Measurements from ENCODE around the gene TLE3.

DNA sequence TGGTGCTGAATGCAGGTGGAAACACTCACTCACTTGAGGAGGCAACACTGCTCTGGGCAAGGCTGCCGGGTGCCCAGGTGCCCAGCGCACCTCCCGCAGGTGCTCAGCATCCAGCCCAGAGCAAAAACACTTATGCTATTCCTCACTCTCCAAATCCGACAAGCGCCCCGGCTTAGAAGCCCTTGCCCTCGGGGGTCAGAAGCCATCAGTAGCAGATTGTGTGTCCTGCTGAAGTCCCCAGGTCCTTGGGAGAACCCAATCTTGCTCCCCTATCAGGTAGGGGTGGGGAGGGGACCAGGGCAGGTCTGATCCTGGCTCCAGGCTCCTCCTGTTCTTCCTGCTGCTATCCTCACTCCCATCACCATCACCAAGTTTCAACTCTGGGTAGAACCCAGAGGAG, 46.7 kb downstream of the TLE3 start:
- TF ChIP-seq NPAS2 (CRISPR knock-in tag; IDR thresholded peaks at IDR 0.05; ENCODE audit: borderline replicate concordance) (no peak), RAD21 (conservative IDR thresholded peaks at IDR 0.05 in 1 of 2, IDR thresholded peaks at IDR 0.05 in 1 of 2) (no peak), RFX5 (IDR thresholded peaks at IDR 0.05) (no peak), CBX2 (IDR thresholded peaks at IDR 0.05; ENCODE audit: borderline replicate concordance, low read depth) (no peak), HOXB13 (CRISPR knock-in tag; IDR thresholded peaks at IDR 0.05; ENCODE audit: low read depth) (no peak), SMC3 (IDR thresholded peaks at IDR 0.05) (no peak), BHLHE40 (IDR thresholded peaks at IDR 0.05; ENCODE audit: low read depth, low read length) (no peak), EP300 (IDR thresholded peaks at IDR 0.05) (no peak), JUNB (IDR thresholded peaks at IDR 0.05) (no peak)
- TF ChIP-seq, protein P1, sequence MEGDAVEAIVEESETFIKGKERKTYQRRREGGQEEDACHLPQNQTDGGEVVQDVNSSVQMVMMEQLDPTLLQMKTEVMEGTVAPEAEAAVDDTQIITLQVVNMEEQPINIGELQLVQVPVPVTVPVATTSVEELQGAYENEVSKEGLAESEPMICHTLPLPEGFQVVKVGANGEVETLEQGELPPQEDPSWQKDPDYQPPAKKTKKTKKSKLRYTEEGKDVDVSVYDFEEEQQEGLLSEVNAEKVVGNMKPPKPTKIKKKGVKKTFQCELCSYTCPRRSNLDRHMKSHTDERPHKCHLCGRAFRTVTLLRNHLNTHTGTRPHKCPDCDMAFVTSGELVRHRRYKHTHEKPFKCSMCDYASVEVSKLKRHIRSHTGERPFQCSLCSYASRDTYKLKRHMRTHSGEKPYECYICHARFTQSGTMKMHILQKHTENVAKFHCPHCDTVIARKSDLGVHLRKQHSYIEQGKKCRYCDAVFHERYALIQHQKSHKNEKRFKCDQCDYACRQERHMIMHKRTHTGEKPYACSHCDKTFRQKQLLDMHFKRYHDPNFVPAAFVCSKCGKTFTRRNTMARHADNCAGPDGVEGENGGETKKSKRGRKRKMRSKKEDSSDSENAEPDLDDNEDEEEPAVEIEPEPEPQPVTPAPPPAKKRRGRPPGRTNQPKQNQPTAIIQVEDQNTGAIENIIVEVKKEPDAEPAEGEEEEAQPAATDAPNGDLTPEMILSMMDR (IDR thresholded peaks at IDR 0.05), result no peak
- TF ChIP-seq, protein P2, sequence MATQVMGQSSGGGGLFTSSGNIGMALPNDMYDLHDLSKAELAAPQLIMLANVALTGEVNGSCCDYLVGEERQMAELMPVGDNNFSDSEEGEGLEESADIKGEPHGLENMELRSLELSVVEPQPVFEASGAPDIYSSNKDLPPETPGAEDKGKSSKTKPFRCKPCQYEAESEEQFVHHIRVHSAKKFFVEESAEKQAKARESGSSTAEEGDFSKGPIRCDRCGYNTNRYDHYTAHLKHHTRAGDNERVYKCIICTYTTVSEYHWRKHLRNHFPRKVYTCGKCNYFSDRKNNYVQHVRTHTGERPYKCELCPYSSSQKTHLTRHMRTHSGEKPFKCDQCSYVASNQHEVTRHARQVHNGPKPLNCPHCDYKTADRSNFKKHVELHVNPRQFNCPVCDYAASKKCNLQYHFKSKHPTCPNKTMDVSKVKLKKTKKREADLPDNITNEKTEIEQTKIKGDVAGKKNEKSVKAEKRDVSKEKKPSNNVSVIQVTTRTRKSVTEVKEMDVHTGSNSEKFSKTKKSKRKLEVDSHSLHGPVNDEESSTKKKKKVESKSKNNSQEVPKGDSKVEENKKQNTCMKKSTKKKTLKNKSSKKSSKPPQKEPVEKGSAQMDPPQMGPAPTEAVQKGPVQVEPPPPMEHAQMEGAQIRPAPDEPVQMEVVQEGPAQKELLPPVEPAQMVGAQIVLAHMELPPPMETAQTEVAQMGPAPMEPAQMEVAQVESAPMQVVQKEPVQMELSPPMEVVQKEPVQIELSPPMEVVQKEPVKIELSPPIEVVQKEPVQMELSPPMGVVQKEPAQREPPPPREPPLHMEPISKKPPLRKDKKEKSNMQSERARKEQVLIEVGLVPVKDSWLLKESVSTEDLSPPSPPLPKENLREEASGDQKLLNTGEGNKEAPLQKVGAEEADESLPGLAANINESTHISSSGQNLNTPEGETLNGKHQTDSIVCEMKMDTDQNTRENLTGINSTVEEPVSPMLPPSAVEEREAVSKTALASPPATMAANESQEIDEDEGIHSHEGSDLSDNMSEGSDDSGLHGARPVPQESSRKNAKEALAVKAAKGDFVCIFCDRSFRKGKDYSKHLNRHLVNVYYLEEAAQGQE (IDR thresholded peaks at IDR 0.05), result no peak

All from A549 (cell line).